Activated CD4-positive, alpha-beta T cell treated with anti-CD3 and anti-CD28 coated beads, Interleukin-2, amount 10 ng/mL, durations not matched to agents 7 days and 5 days (primary cell): ENCODE results near the gene MOK. TPM values are rescaled to one million over a fixed set of nuclear protein-coding genes. Genes with fewer than 3 reads are reported as not detected.

Experiments used
- CTCF ChIA-PET: fragments of 350-600 bp; sonication (Branson Sonifier 250); formaldehyde crosslinking; loops from one replicate; lab custom pipeline; 2021; ENCODE audit warnings: antibody characterized with exemption; lab: Charles Lee
- POLR2A ChIA-PET: fragments of 350-600 bp; sonication (Branson Sonifier 250); formaldehyde crosslinking; loops from one replicate; lab custom pipeline; 2021; ENCODE audit warnings: antibody characterized with exemption; lab: Charles Lee
- DNase-seq: peaks from one replicate; pipeline ENCODE4 v3.0.0-alpha.2; 2020
- H3K27ac Mint-ChIP-seq: one replicate; pipeline ENCODE4 v1.8.0; 2021; ENCODE audit warnings: mild to moderate bottlenecking, moderate library complexity, mixed read lengths
- H3K27me3 Mint-ChIP-seq: one replicate; pipeline ENCODE4 v1.8.0; 2021; ENCODE audit warnings: mixed read lengths
- H3K36me3 Mint-ChIP-seq: one replicate; pipeline ENCODE4 v1.8.0; 2021; ENCODE audit warnings: low read depth, mixed read lengths
- H3K4me1 Mint-ChIP-seq: one replicate; pipeline ENCODE4 v1.8.0; 2021; ENCODE audit warnings: mixed read lengths
- H3K4me3 Mint-ChIP-seq: one replicate; pipeline ENCODE4 v1.8.0; 2021; ENCODE audit warnings: mild to moderate bottlenecking, moderate library complexity, mixed read lengths
- H3K9me3 Mint-ChIP-seq: one replicate; pipeline ENCODE4 v1.8.0; 2021; ENCODE audit warnings: mixed read lengths
- total RNA-seq, 2 experiments: library from RNA; stranded (reverse); gene quantifications; one replicate each; pipeline ENCODE4 v1.2.3, GENCODE V29; 2021

The MOK gene
- total RNA-seq, 2 experiments from 2014 or later = 0.96 to 1.4 TPM

DNA sequence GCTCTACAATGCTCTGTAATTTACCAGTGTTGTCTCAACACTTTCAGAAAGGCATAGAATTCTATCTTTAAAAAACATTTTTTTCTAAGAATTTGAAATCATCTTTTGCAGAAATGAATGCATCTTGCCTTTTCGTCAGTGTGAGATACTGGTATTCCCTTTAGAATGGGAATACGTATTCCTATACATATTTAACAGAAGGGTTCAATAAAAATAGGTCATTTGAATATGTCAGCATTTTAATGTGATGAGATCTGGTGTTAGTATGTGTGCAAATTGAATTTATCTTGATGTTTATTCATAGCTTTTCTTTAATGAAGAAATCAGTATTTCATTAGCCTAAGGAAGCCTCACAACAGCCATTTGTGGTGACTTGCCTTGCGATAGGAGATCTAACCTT, 121.1 kb downstream of the MOK start:
- Mint-ChIP-seq H3K9me3 (no peaks in the 10 kb centered on the region), H3K27me3 (no peaks in the 10 kb centered on the region), H3K4me1 (peaks cover 22% of the 10 kb centered on the region), H3K4me3 (no peak overlapping the region), H3K36me3 (no peaks in the 10 kb centered on the region), H3K27ac (no peak overlapping the region)
- CTCF ChIA-PET = interaction anchor here (2.0 kb wide), 1 partner anchor 11 kb away, joined by 7 read pairs; no protein-coding TSS in a partner anchor
- DNase-seq = no peak
- POLR2A ChIA-PET = no interaction called here

DNA sequence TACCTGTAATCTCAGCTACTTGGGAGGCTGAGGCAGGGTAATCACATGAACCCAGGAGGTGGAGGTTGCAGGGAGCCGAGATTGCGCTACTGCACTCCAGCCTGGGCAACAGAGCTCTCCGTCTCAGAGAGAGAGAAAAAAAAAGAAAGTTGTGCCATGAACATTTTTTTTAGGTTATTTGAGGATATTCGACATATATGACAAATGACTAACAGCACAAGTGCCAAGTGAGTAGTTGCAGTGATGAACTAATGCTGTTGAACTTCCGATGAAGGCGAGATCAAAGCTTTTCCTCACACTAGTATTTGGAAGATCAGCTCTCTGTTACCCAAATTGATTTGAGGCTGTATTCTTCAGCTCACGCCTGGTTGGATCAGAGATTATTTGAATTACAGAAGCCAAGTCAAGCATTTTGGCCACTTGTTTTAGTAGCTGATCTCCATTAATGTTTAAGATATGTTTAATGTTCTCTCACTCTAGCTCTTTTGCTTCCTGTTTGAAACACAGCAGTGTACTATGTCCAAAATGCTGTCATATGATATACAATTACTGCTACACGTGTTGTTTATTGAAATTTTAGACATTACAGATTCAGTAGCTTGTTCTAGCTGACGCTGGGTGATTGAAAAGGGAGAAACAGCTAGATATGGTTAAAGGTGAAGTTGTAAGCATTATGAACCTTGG, 121.9 kb downstream of the MOK start:
- ChIA-PET POLR2A (no interaction called here), CTCF (interaction anchor here (2.0 kb wide), 1 partner anchor 12 kb away, joined by 7 read pairs; no protein-coding TSS in a partner anchor)
- H3K4me1 Mint-ChIP-seq = peaks cover 24% of the 10 kb centered on the region
- no peaks in the 10 kb centered on the region for H3K9me3 Mint-ChIP-seq
- no peak overlapping the region for H3K27ac Mint-ChIP-seq
- H3K36me3 Mint-ChIP-seq = no peaks in the 10 kb centered on the region
- no peak for DNase-seq
- no peaks in the 10 kb centered on the region for H3K27me3 Mint-ChIP-seq
- no peak overlapping the region for H3K4me3 Mint-ChIP-seq

DNA sequence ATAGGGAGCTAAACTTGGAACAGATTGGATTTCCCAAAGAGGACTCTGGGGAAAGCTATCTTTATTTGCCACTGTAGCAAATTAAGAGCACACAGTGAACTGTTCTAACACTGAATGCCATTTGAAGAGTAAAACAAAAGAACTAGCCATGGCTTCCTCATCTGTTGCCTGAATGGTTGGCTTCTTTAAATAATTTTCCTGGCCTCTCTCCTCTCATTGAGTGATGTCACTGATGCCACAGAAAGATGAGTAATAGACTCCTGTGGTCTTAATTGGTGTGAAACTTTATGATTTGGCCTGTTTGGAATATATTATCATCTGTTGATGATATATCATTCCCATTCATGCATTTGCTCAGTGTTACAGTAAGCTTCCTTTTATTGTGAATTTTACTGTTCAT, 122.8 kb downstream of the MOK start:
- Mint-ChIP-seq H3K36me3 (no peaks in the 10 kb centered on the region), H3K27me3 (no peaks in the 10 kb centered on the region), H3K4me3 (no peak overlapping the region), H3K9me3 (no peaks in the 10 kb centered on the region), H3K4me1 (peaks cover 24% of the 10 kb centered on the region), H3K27ac (no peak overlapping the region)
- CTCF ChIA-PET = interaction anchor here (0.7 to 2.0 kb wide), 6 partner anchors 13 to 141 kb away, joined by 3 to 7 read pairs (median 3); no protein-coding TSS in a partner anchor
- POLR2A ChIA-PET = no interaction called here
- no peak for DNase-seq

DNA sequence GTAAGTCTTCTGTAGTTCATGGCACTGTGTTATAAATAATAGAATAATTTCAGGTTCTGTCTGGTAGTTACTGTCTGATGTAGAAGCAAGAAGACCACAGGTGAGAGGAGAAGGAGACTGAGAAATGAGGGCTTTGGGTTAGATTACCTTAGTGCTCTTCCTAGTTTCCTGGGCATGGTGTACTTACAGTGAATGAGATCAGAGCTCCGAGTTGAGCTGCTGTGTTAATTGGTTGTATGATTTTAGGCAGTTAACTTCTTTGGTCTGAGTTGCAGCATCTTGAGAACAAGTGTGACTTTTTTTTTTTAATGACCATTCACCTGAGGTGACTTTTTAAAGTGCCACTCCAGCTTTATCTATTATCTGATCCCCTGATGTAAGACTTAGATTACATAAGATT, 123.8 kb downstream of the MOK start:
- H3K27me3 Mint-ChIP-seq = no peaks in the 10 kb centered on the region
- no peaks in the 10 kb centered on the region for H3K9me3 Mint-ChIP-seq
- ChIA-PET POLR2A (no interaction called here), CTCF (interaction anchor here (0.6 to 1.4 kb wide), 5 partner anchors 14 to 474 kb away, joined by 3 to 4 read pairs (median 3); no protein-coding TSS in a partner anchor)
- no peak overlapping the region for H3K4me3 Mint-ChIP-seq
- no peak overlapping the region for H3K27ac Mint-ChIP-seq
- H3K36me3 Mint-ChIP-seq = peaks cover 2% of the 10 kb centered on the region
- DNase-seq = no peak
- peaks cover 25% of the 10 kb centered on the region for H3K4me1 Mint-ChIP-seq

DNA sequence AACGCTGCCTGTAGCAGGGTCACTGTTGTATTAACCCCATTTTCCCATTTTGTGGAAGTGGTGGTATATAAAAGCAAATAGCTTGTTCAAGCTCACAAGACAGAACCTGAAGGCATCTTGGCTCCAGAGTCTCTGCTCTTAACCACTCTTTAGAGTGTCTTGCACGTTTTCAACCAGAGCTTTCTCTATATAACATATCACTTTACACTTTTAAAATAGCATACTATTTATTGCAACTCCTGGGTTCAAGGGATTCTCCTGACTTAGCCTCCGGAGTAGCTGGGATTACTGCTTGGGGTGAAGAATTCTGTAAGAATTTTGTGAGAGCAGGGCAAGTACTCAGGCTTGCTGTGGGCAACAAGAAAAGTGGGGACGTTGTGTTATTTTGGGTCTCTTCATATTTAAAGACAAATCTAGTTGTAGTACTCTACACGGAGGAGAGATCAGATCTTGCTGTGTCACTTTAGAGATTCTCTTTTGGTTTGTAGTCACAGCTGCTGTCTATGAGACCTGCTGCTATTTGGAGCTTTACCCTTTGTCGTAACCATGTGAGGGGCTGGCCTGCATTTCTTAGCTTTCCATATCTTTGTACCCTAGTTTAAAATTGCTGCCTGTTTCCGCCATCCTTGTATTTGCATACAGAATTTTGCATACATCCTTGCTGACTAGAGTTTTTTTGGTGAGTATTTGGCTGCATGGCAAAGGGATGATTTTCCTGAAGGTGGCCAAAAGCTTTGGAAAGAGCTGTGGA, 124.5 kb downstream of the MOK start:
- no peaks in the 10 kb centered on the region for H3K27me3 Mint-ChIP-seq
- H3K36me3 Mint-ChIP-seq = peaks cover 3% of the 10 kb centered on the region
- no peaks in the 10 kb centered on the region for H3K9me3 Mint-ChIP-seq
- no peak overlapping the region for H3K27ac Mint-ChIP-seq
- ChIA-PET POLR2A (no interaction called here), CTCF (interaction anchor here (0.6 to 1.4 kb wide), 2 partner anchors 13 to 474 kb away, joined by 3 read pairs; no protein-coding TSS in a partner anchor)
- peaks cover 27% of the 10 kb centered on the region for H3K4me1 Mint-ChIP-seq
- DNase-seq = no peak
- no peak overlapping the region for H3K4me3 Mint-ChIP-seq

Other genes starting within 250 kb of the MOK start
- gene HSP90AA1, start 218.1 kb downstream of the MOK start, total RNA-seq = 100 to 1,000 TPM; 527 to 575 TPM
- 10 to 100 TPM; 24.7 to 35.7 TPM for gene WDR20, start 165.3 kb downstream of the MOK start, total RNA-seq
- gene ZNF839, start 14.6 kb upstream of the MOK start, total RNA-seq = 10 to 100 TPM; 14.8 to 18.8 TPM
- 10 to 100 TPM; 26.8 to 33.7 TPM for gene CINP, start 57.7 kb upstream of the MOK start, total RNA-seq
- gene TECPR2, start 57.8 kb upstream of the MOK start, total RNA-seq = 10 to 100 TPM in 1 of 2 experiments, 1 to 10 TPM in 1; 8.2 to 10.7 TPM
- gene ANKRD9, start 204.6 kb upstream of the MOK start, total RNA-seq = 1 to 10 TPM; 4.9 to 6.2 TPM